ENCODE data around the gene TRPV6.

TRPV6 gene

DNA sequence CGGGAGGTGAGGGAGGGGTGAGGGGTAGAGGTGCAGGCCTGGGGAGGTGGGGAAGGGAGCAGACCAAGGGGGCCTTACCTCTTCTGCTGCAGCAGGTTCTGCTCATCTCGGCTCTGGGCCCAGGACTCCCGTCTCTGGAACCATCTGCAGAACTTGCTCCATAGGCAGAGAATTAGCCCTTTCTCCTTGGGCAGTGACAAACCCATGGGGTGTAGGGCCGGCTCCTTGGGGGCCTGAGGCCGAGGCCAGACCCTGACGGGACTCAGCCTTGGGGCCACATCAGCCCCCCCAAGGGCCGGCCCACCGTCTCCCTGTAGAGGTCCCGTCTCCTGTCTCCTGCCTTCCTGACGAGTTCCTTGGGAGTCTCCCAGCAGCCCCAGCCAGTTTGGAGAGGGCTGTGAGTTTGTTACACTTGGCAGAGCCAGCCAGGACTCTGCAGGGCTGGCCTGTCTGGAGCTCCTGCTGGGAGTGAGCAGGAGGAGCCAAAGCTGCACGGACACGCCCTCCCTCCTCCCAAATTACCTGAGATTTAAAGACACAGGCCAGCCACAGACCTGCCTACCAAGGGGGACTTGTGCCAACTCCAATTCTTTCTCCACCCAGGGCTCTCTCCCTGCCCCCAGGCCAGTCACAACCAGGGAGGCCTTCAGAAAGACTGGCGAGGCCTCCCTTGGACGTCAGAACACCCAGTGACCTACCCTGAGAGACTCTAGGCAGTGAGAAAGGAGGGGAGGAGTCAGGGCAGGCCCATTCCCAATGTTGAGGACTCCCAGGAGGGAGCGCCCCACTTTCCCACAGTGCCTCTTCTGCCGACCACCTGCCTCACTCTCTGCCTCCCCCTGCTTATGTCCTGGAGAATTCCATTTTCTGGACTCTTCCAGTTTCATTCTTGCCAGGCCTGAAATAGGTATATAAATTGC is at the start of gene TRPV6:
TSS of gene TRPV6 (minus strand) at position 435 of the 920 bp plus-strand sequence.
- no peak for DNase-seq (ENCODE audit: low read depth in 2 of 2)

DNA sequence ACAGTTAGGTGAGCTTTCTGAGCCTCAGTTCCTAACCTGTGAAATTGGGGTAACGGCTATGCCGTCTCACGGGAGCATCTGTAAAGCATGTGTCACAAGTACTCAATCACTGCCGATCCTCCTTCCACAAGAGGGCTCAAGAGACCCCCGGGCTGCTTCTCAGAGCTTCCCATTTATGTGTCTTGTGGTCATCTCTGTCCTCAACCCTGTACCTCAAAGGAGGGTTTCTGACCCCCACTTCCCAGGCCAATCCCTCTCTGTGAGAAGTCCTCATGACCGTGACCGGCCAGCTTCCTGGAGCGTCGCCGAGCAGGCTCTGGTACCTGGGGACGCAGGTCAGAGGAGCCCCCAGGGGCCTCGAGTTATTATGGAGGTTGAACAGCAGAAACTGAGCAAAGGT is 48.5 kb upstream of the TRPV6 start:
- DNase-seq (ENCODE audit: low read depth in 2 of 2): no peak

DNA sequence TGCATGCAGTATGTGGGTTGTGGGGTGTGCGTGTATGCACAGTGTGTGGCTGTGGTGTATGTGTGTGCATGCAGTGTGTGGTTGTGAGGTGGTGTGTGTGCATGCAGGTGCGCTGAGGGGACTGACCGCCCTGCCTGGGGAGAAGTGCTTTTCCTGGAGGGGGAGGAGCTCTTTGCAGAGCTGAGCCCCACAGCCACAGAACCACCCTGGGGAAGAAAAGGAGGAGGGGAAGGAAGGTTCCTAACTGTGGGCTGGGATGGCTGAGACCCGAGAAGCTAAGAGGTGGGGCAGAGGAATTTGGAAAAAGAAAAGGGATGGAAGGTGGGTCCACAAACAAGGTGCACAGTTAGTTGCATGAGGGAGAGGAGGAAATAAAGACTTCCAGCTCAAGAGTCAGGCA is 48.1 kb upstream of the TRPV6 start, which contains the start of gene TRPV5:
TSS of gene TRPV5 (minus strand) at position 123 of the 400 bp plus-strand sequence. CDS start 287 bp downstream, outside the sequence.
- DNase-seq (ENCODE audit: low read depth in 2 of 2): no peak

DNA sequence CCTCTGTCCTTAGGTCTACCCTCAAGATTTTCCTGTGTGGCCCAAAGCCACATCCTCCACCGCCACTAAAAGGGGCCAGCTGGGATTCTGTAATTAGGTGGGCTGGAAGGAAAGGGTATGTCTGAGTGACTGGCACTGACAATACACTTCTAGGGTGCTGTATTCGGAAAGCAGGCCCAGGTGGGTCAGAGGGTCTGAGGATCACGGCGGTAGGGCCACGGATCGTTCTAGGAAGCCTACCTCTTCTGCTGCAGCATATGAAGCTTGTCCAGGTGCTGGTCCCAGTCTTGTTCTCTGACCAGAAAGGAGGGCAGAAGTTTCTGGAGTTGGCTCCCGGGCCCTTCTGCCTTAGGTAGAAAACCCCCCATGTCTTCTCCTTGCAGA is 47.5 kb upstream of the TRPV6 start:
- no peak for DNase-seq (ENCODE audit: low read depth in 2 of 2)

DNA sequence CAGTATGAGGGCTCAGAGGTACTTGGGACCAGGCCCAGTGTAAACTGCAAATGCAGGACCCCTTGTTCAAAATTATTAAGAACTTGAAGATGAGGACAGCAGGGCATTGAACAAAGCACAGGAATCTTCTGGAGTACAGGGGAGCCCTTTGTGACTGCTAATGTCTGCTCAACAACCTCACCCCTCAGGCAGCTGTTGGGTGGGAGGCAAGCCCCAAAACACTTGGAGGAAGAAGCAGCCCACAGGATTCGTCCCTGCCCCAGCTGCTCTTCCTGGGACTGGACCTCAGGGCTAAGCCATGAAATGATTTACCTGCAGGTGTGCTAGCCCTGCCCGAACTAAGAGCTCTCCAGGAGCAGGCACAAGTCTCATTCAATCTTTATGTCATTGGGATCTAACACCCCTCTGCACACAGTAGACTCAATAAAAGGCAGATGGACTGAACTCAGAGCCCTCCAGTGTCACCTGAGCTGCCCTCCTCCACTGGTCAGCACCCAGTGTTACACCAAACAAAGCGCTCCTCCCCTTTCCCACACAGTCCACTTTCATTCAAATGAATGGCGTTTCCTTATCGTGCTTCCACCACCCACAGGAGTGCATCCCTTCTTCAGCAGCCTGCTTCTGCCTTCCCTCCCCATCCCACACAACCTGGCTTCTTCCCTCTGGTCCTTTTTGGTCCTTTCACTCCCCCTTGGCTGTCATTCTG is 47.0 kb upstream of the TRPV6 start:
- DNase-seq (ENCODE audit: low read depth in 2 of 2): no peak

DNA sequence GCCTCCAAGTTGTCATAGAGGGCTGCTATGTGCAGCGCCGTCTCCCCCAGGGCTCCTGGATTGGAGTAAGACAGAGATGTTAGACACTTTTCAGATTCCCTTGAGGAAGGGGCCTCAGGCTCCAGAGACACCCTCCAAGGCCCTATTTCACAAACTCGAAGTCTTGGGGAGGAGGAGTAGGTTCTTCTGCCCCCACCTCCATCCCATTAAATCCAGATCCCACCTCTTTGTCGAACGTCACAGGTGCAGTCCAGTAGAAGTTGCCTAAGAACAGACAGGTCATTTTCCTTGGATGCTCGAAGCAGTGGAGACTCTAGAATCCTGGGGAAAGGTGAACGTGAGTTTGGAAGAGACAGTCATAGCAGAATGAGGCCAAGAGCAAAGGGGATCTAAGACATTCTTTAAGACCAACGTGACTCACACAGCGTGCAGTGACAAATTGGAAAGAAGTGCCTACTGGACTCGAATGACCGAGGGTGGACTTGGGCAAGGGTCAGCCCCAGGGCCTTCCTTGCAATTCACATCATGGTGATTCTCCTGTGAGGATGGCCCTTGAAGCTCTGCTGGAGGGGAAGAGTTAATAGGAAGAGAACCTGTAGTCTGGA is 44.7 kb upstream of the TRPV6 start:
- DNase-seq (ENCODE audit: low read depth in 2 of 2): no peak

DNA sequence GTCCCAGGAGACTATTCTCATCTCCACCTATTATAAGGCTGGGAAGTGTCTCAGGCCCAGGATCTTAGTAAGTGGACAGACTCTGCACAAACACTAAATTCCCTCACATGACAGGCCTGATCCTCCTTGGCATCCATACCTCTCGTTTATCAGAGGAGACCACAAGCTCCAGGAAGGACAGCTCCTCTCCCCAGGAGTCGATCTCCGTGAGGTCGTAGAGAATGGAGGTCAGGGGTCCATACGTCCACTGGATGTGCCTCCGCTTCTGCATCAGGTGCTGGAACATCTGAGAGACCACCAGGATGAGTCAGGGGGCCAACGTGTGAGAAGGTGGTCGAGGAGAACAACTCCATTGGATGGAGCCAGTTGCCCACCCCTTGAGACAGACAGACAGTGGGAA is 42.4 kb upstream of the TRPV6 start:
- no peak for DNase-seq (ENCODE audit: low read depth in 2 of 2)

DNA sequence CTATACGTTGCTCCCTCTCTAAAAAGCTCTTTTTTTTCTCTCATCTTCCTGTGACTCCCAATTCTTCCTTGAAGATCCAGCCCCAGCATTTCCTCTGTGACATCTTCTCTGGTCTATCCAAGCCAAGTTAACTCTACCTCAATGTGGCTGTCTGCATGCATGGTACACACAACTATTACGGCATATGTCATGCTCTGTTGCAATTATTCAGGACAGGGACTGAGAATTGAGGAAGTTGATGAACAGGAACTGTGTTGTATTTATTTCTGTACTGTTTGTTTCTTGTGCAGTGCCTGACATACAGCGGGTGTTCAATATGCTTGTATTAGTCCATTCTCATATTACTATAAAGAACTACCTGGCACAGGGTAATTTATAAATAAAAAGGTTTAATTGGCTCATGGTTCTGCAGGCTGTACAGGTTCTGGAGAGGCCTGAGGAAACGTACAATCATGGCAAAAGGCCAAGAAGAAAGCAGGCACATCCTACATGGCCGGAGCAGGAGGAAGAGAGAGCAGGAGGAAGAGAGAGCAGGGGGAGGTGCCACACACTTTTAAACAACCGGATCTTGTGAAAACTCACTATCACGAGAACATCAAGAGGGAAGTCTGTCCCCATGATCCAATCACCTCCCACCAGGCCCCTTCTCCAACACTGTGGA is 41.7 kb upstream of the TRPV6 start:
- DNase-seq (ENCODE audit: low read depth in 2 of 2): no peak

DNA sequence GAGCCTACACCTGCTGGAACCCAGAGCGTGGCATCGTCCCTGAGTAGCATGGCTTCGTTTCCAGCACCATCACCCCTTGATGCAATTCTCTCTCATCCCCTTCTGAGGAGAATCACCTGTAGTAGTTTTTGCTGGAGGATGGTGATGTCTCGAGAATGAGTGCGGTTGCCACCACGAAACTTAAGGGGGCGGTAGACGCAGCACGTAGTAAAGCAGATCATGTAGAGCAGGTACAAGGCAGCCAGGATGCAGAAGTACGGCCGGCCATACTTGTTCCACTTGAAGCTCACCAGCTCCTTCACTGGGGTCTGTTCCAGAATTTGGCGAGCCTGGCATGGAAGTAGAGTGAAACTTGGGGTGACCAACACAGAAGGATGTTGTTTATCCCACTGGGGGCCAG is 39.9 kb upstream of the TRPV6 start:
- no peak for DNase-seq (ENCODE audit: low read depth in 2 of 2)

DNA sequence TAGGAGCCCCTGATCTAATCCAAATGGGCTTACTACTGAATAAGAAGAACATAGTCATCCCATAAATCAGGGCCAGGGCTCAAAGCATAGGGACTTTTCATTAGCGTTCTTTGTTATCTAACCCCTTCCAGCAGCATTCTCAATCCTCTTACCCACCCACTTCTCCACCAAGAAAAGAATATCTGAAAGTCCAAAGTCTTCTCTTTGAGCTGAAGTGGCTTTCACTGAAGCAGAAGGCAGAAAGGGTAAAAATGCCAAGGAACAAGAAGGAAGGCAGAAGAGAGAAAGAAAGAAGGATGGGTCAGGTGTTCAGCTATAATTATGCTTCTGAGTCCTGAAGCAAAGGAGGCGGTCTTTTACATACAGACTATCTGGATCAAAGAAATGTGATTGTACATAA is 37.8 kb upstream of the TRPV6 start:
- no peak for DNase-seq (ENCODE audit: low read depth in 2 of 2)

DNA sequence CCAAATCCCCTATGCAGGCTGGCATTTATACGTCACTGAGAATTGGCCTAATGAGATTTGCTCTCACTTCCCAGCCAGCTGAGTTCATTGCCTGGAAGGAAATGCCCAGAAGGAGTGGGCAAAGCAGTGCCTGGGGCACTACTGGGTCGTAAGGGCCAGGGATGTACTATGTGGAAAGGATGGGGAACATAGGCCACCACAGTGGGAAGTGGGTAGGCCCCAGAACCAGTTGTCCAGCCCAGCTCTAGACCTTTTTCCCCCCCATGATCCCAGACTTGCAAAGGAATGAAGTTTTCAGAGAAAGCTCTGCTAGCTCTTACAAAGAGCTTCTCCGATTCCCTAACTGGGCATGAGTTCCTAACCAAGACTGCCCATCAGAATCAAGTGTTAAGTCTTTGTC is 34.1 kb upstream of the TRPV6 start:
- no peak for DNase-seq (ENCODE audit: low read depth in 2 of 2)

DNA sequence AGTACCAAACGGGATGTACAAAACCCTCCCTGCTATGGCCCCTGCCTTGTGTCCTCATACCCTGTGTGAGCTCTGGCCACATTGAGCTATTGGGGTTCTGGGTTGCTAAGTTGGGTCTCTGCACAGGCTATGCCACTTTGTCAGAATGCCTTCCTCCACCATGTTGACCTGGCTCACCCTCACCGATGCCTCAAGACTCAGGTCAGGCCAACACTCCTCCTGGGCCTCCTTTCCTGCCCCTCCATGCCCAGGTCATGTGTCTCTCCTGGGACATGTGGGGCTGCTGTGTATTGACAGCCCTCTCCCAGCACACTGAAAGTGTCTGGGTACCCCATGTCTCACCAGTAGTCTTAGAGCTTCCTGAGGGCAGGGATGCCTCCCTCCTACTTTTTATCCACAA is 33.4 kb upstream of the TRPV6 start:
- DNase-seq (ENCODE audit: low read depth in 2 of 2): no peak

DNA sequence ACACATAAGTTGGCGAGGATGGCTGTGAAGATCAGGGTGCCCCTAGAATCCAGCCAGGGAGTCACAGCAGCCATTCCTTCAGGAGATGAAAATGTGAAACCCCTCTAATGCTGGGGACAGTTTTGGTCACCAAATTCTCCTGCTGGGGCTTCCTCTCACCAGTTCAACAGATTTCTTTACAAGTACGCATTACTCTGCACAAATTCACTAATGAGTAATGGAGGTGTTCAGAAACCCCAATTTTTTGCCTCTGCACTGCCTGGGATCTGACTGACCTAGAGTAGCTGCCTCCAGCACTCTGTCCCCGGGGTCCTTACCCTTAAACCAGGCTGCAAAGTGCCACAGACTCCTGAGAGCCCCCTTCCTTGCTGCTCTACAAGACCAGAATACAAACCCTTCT is 31.9 kb upstream of the TRPV6 start:
- DNase-seq (ENCODE audit: low read depth in 2 of 2): no peak

DNA sequence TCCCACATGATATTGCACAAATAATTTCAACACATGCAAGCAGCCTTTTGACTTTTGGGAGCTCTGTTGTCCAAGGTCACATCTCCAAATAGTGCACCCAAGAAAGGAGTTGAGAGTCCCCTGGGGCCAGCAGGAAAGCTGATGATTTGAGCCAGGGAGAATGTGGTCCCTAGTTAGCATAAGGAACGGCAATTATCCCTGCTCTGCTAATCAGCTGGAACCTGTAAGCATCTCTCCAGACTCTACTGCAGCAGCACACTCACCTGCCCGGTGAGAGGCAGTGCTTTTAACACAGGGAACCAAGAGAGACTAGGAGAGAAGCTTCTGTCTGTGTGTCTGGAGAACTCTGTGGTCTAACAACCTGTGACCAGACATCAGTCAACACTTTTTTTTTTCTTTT is 31.0 kb upstream of the TRPV6 start:
- DNase-seq (ENCODE audit: low read depth in 2 of 2): no peak

DNA sequence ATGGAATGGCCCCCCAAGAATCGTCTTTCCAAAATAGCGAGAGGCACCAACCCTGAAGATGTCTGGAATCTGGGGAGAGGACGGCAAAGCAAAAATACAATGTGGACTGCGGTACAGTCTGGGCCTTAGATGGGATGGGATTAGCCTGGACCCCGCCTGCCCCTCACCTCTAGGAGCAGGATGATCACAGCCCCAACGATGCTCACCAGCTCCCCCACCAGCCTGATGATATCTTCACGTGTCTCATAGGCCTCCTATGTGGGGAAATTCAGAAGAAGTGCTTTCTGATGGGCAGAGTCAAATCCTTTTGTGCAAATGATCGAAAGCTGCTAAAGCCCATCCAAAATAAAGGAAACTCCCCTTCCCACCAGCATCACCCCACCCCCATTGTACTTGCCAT is 29.8 kb upstream of the TRPV6 start:
- DNase-seq (ENCODE audit: low read depth in 2 of 2): no peak

DNA sequence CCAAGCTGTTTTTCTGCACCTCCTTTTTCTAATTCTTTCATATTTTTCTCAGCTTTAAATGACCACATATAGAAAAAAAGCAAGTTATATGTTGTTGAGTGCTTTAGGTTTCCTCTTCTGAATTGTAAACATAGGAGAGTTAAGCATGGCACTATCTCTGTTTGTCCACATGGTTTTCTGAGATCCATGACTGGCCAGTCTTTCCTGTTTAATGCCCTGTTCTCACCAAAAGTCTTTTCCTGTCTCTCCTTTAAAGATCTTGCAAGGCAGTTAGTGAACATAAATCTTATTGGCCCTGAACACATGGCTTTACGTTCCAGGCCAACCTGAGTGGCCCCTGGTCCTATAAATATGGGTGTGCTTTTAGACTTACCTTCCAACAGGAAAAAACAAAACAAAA is 28.6 kb upstream of the TRPV6 start:
- no peak for DNase-seq (ENCODE audit: low read depth in 2 of 2)

DNA sequence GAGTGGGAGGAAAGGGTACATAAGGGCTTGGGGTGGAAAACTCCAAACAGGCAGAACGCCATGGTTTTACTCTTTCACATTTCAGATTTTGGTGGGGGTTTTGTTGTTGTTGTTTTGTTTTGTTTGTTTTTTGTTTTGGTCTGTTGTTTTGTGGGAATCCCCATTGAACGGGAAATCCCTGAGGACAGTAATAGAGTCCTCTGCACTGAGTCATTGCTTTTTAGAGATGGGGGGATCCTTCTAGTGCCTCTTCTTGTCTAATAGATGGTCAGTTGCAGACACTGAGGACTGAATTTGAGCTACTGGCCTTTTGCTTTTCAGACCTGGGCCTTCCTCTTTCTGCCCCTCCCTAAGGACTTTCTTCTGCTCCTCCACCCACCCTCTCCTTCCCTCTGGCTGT is 28.0 kb upstream of the TRPV6 start:
- DNase-seq (ENCODE audit: low read depth in 2 of 2): no peak

DNA sequence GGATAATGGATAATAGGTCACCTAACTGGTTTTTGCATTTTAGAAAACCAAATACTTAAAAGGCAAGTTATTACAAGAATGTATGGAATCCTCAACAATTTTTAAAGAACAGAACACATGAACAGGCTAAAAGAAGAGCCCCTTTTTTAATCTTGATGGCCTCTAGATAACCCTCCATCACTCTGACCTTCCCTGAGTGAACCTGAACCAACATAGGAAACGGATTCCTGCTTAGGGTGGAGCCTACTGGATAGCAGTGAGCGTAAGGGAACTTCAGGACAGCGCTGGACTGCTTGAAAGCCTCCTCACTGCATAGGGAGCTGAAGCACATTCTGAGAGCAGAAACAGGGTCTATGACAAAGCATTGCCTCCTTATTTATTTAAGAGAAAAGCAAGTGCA is 27.5 kb upstream of the TRPV6 start:
- no peak for DNase-seq (ENCODE audit: low read depth in 2 of 2)

DNA sequence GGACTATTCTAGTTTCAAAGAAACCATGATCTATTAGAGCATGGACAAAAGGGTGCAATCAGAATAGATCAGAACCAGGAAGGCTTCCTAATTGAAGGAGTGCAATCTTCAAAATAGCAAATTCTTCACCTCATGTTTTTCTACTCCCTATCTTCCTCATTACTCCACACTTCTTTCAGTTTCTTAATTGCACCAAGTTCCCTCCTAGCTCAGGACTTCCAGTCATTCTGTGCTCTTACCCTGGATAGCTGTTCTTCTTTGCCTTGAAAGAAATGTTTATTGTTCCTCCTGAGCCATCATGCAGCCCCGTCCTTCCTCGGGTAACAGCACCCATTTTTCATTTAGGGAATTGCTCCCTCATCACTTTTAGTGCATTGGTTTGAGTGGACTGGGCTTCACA is 24.9 kb upstream of the TRPV6 start:
- no peak for DNase-seq (ENCODE audit: low read depth in 2 of 2)

DNA sequence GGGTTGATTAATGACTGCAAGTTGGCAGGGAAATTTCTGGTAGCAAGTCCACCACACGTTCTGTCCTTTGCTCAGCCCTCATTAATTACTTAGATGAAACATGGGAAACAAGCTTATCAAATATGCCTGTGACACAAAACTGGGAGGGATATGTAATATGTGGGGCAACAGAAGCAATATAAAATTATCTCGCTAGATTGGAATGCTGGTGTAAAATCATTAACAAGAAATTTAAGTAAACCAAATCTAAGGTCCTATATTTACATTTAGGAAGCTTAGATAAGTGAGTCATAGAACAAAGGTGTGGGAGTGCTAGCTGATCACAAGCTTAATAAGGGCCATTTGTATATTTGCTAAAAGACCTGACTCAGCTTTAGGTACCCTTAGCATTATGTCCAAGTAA is 24.5 kb upstream of the TRPV6 start:
- DNase-seq (ENCODE audit: low read depth in 2 of 2): no peak

DNA sequence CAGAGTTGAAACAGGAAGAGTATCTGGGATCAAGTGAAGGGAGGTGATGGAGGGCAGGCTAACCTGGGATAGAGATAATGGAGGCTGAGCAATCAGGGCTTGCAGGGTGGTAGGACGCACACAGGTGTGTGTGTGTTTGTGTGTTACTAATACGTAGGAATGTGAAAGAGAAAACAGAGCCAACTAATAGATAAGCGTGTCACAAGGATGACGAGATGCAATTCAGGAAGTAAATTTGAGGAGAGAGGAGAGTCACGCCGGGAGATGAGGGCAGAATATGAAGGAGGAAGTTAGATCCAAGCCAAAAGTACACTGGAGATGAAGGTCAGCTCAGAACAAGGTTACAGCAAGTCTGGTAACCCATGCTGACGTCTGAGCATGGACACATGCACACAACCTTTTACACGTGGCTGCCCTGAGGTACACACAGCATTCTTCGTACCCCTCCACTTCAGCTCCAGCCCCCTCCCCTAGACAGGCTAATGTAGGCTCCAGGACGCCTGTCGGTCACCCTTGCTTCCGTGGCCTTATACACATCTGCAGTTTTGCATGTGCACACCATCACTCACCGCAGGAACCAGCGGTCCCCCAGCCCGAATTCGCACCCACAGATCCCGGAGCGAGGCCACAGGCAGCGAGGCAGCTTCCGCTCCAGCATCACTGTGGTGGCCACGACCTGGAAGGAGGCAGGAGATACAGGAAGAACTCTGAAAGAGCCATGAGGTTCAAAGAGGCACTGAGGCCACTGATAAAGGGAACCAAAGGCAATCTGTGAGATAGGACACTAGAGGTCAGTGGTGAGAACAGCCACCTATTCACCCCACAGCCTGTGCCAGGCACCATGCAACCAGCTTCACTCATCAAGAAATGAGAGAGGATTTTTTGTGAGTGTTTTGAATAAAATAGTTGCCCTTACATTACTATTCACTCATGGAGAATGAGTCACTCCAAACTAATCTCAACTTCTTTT is 23.7 kb upstream of the TRPV6 start:
- DNase-seq (ENCODE audit: low read depth in 2 of 2): no peak

All from stimulated activated CD4-positive, alpha-beta T cell treated with anti-CD3 and anti-CD28 coated beads, Interleukin-4, amount 100 ng/mL, for 48 hours (primary cell).